Stimulated activated CD8-positive, alpha-beta memory T cell treated with anti-CD3 and anti-CD28 coated beads, Interleukin-7, amount 100 ng/mL, for 24 hours (primary cell): ENCODE results near the gene ASGR2.
"Not testable (repeated sequence)": the region's sequence is repeated elsewhere in the genome, so short reads cannot be mapped to it uniquely, and the experiment has no call there.

ENCODE experiments used
- DNase-seq: peaks from one replicate; pipeline ENCODE4 v3.0.0-alpha.2; 2020; ENCODE audit warnings: low read depth

The ASGR2 gene

GRCh38 chr17:7114241-7114874, at the start of gene ASGR2:
TSS of gene ASGR2 (minus strand) at chr17:7114822. CDS start at chr17:7114240, 582 bp downstream.
- DNase-seq = no peak

- DNase-seq = not testable (repeated sequence)
These were observed 44.9 kb upstream of the ASGR2 start for GRCh38 chr17:7159571-7159970.

GRCh38 chr17:7158424-7158823, 43.8 kb upstream of the ASGR2 start:
- not testable (repeated sequence) for DNase-seq

- no peak for DNase-seq
These were observed 41.8 kb upstream of the ASGR2 start for GRCh38 chr17:7156342-7156940.

GRCh38 chr17:7147772-7148171, 33.1 kb upstream of the ASGR2 start:
- DNase-seq = no peak

- DNase-seq = no peak
These were observed 31.5 kb upstream of the ASGR2 start for GRCh38 chr17:7146115-7146514.

- no peak for DNase-seq
These were observed 29.6 kb upstream of the ASGR2 start for GRCh38 chr17:7144213-7144612.

- no peak for DNase-seq
These were observed 27.2 kb upstream of the ASGR2 start for GRCh38 chr17:7141824-7142223.

- no peak for DNase-seq
These were observed 24.8 kb upstream of the ASGR2 start for GRCh38 chr17:7139400-7139799.

GRCh38 chr17:7138800-7139381, 24.3 kb upstream of the ASGR2 start:
- no peak for DNase-seq

GRCh38 chr17:7137171-7137943, 22.7 kb upstream of the ASGR2 start:
- DNase-seq = no peak

- DNase-seq = peak; percentile 66
These were observed 21.8 kb upstream of the ASGR2 start for GRCh38 chr17:7136266-7136877.

GRCh38 chr17:7133916-7134315, 19.3 kb upstream of the ASGR2 start:
- DNase-seq = no peak

GRCh38 chr17:7133424-7133823, 18.8 kb upstream of the ASGR2 start:
- no peak for DNase-seq

GRCh38 chr17:7132511-7133094, 18.0 kb upstream of the ASGR2 start:
- DNase-seq = no peak

GRCh38 chr17:7131423-7131791, 16.8 kb upstream of the ASGR2 start:
- no peak for DNase-seq

- no peak for DNase-seq
These were observed 16.2 kb upstream of the ASGR2 start for GRCh38 chr17:7130621-7131422.

GRCh38 chr17:7129311-7129710, 14.7 kb upstream of the ASGR2 start:
- DNase-seq = no peak

- no peak for DNase-seq
These were observed 13.5 kb upstream of the ASGR2 start for GRCh38 chr17:7128160-7128559.

GRCh38 chr17:7127501-7127900, 12.9 kb upstream of the ASGR2 start:
- not testable (repeated sequence) for DNase-seq

GRCh38 chr17:7126386-7126785, 11.8 kb upstream of the ASGR2 start:
- DNase-seq = not testable (repeated sequence)
